ENCODE measurements around the gene TEX48. TPM values are rescaled to one million over a fixed set of nuclear protein-coding genes. Genes with fewer than 3 reads are reported as not detected.

Gene TEX48
- total and polyA plus RNA-seq, 3 experiments from 2014 or later, result 0.46 to 0.86 TPM; not detected in 1

GRCh38 chr9:114693248-114693855 lies 11.4 kb upstream of the TEX48 start:
- Histone ChIP-seq H3K4me1 (ENCODE audit: insufficient read depth, low read length) (peaks cover 30% of the 10 kb centered on the region), H3K27me3 (ENCODE audit: insufficient read depth, low read length, poor library complexity, severe bottlenecking) (no peaks in the 10 kb centered on the region), H3K9me3 (ENCODE audit: low read length) (no peaks in the 10 kb centered on the region), H3K4me3 (ENCODE audit: low read length) (no peak overlapping the region), H3K36me3 (ENCODE audit: insufficient read depth, low read length) (no peaks in the 10 kb centered on the region), H3K27ac (ENCODE audit: low read depth, low read length) (no peak overlapping the region)
- Mint-ChIP-seq H3K4me1 (peaks cover 49 to 65% (median 57%) of the 10 kb centered on the region in 3 donors), H3K4me3 (no peak overlapping the region), H3K27ac (peak overlapping the region in 2 of 8 donors; percentile 1 to 27), H3K27me3 (peaks cover 0 to 3% of the 10 kb centered on the region in 2 donors), H3K9me3 (no peaks in the 10 kb centered on the region), H3K36me3 (peaks cover 0 to 5% (median 0%) of the 10 kb centered on the region in 3 donors)
- DNase-seq, result no peak
- ChIA-PET POLR2A (no interaction called here), CTCF (interaction anchor here (1.2 kb wide), 2 partner anchors 13 to 321 kb away, joined by 4 to 5 read pairs; no protein-coding TSS in a partner anchor)

DNA sequence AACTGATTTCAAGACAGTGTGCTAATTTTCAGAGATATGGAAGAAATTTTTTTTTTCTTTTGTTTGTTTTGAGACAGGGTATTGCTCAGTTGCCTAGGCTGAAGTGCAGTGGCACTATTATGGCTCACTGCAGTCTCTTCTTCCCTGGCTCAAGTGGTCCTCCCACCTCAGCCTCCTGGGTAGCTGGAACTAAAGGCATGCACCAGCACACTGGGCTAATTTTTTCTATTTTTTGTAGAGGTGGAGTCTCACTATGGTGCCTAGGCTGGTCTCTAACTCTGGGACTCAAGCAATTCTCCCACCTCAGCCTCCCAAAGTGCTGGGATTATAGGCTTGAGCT lies 9.9 kb upstream of the TEX48 start:
- no peak overlapping the region for H3K27ac ChIP-seq (ENCODE audit: low read depth, low read length)
- no peaks in the 10 kb centered on the region for H3K36me3 ChIP-seq (ENCODE audit: insufficient read depth, low read length)
- peaks cover 36 to 55% (median 46%) of the 10 kb centered on the region in 3 donors for H3K4me1 Mint-ChIP-seq
- H3K9me3 ChIP-seq (ENCODE audit: low read length), result no peaks in the 10 kb centered on the region
- H3K9me3 Mint-ChIP-seq, result no peaks in the 10 kb centered on the region
- H3K27me3 Mint-ChIP-seq, result peaks cover 0 to 3% of the 10 kb centered on the region in 2 donors
- DNase-seq, result no peak
- ChIA-PET POLR2A (no interaction called here), CTCF (interaction anchor here (0.9 to 3.0 kb wide), 4 partner anchors 11 to 323 kb away, joined by 3 to 11 read pairs (median 3); no protein-coding TSS in a partner anchor)
- no peak overlapping the region for H3K4me3 ChIP-seq (ENCODE audit: low read length)
- H3K27me3 ChIP-seq (ENCODE audit: insufficient read depth, low read length, poor library complexity, severe bottlenecking), result no peaks in the 10 kb centered on the region
- H3K27ac Mint-ChIP-seq, result peak overlapping the region; percentile 65 to 97 (median 86)
- H3K36me3 Mint-ChIP-seq, result peaks cover 0 to 5% (median 0%) of the 10 kb centered on the region in 3 donors
- H3K4me3 Mint-ChIP-seq, result peak overlapping the region in 4 of 7 donors; percentile 41 to 67 (median 64)
- peaks cover 21% of the 10 kb centered on the region for H3K4me1 ChIP-seq (ENCODE audit: insufficient read depth, low read length)

DNA sequence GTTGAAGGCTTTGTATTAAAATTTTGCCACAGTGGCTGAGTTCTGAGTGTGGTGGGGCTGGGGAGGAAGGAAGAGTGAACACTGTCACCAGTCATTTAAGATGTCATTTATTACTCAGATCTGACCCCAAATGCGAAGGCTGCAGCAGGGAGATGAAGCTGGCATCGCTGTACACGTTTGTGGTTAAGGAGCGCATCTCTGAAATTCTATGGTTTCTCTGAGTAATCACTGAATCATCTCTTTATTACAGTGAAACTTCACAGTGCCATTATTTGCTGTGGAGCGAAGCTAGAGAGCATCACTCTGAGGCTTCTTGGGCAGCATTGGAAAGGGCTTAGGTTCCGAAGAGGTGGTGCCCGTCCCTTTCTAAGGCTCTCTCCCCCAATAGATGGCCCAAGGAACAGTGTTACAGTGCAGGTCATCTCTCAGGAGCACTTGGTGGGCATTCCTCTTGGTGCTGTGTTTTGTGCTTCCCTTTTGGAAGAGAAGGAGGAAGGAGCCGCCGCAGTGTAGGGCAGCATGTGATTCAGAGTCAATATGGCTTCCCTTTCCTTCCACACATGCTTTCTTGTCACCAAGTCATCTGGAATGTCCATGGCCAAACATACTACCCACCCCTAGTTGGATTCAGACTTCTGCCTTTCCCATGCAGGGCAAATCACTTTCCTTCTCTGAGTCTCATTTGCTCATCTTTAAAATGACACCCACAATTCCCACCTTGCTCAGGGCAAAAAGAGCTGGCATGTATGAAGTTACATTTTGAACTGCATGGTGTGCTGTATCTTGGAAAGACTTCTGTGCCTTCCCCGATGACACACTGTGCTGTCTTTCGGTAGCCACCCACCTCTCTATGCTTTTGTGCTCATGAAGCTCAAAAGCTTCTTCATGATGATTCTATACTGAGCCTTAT lies 9.3 kb upstream of the TEX48 start:
- Mint-ChIP-seq H3K9me3 (no peaks in the 10 kb centered on the region), H3K27ac (peak overlapping the region; percentile 65 to 97 (median 86)), H3K4me3 (peak overlapping the region; percentile 2 to 82 (median 63)), H3K4me1 (peaks cover 33 to 54% (median 46%) of the 10 kb centered on the region in 3 donors), H3K27me3 (peaks cover 0 to 3% of the 10 kb centered on the region in 2 donors), H3K36me3 (peaks cover 0 to 5% (median 0%) of the 10 kb centered on the region in 3 donors)
- no peak overlapping the region for H3K27ac ChIP-seq (ENCODE audit: low read depth, low read length)
- no peaks in the 10 kb centered on the region for H3K9me3 ChIP-seq (ENCODE audit: low read length)
- DNase-seq, result peak; percentile 12 to 84 (median 37)
- H3K27me3 ChIP-seq (ENCODE audit: insufficient read depth, low read length, poor library complexity, severe bottlenecking), result no peaks in the 10 kb centered on the region
- ChIA-PET CTCF (interaction anchor here (0.6 to 3.0 kb wide), 8 partner anchors 9 to 323 kb away, joined by 3 to 11 read pairs (median 3); no protein-coding TSS in a partner anchor), POLR2A (no interaction called here)
- peak overlapping the region; percentile 18 for H3K4me3 ChIP-seq (ENCODE audit: low read length)
- peaks cover 16% of the 10 kb centered on the region for H3K4me1 ChIP-seq (ENCODE audit: insufficient read depth, low read length)
- H3K36me3 ChIP-seq (ENCODE audit: insufficient read depth, low read length), result no peaks in the 10 kb centered on the region

- H3K4me3 ChIP-seq (ENCODE audit: low read length), result no peak overlapping the region
- DNase-seq, result no peak
- H3K36me3 ChIP-seq (ENCODE audit: insufficient read depth, low read length), result no peaks in the 10 kb centered on the region
- no peaks in the 10 kb centered on the region for H3K9me3 Mint-ChIP-seq
- H3K4me3 Mint-ChIP-seq, result peak overlapping the region in 1 of 7 donors; percentile 67
- H3K4me1 ChIP-seq (ENCODE audit: insufficient read depth, low read length), result peaks cover 16% of the 10 kb centered on the region
- H3K9me3 ChIP-seq (ENCODE audit: low read length), result no peaks in the 10 kb centered on the region
- no peaks in the 10 kb centered on the region for H3K27me3 ChIP-seq (ENCODE audit: insufficient read depth, low read length, poor library complexity, severe bottlenecking)
- ChIA-PET POLR2A (no interaction called here), CTCF (interaction anchor here (0.6 to 3.0 kb wide), 5 partner anchors 8 to 324 kb away, joined by 3 to 11 read pairs (median 4); no protein-coding TSS in a partner anchor)
- peak overlapping the region; percentile 65 to 97 (median 86) for H3K27ac Mint-ChIP-seq
- H3K27ac ChIP-seq (ENCODE audit: low read depth, low read length), result no peak overlapping the region
- H3K4me1 Mint-ChIP-seq, result peaks cover 37 to 55% (median 50%) of the 10 kb centered on the region in 3 donors
- H3K36me3 Mint-ChIP-seq, result peaks cover 0 to 5% (median 0%) of the 10 kb centered on the region in 3 donors
- H3K27me3 Mint-ChIP-seq, result peaks cover 0 to 3% of the 10 kb centered on the region in 2 donors
Observed at GRCh38 chr9:114690308-114690707, 8.3 kb upstream of the TEX48 start.

GRCh38 chr9:114689813-114690212 lies 7.8 kb upstream of the TEX48 start:
- Histone ChIP-seq H3K4me1 (ENCODE audit: insufficient read depth, low read length) (peaks cover 16% of the 10 kb centered on the region), H3K27me3 (ENCODE audit: insufficient read depth, low read length, poor library complexity, severe bottlenecking) (no peaks in the 10 kb centered on the region), H3K36me3 (ENCODE audit: insufficient read depth, low read length) (no peaks in the 10 kb centered on the region), H3K9me3 (ENCODE audit: low read length) (no peaks in the 10 kb centered on the region), H3K4me3 (ENCODE audit: low read length) (no peak overlapping the region), H3K27ac (ENCODE audit: low read depth, low read length) (no peak overlapping the region)
- Mint-ChIP-seq H3K27me3 (peaks cover 0 to 3% of the 10 kb centered on the region in 2 donors), H3K4me1 (peaks cover 34 to 52% (median 48%) of the 10 kb centered on the region in 3 donors), H3K4me3 (peak overlapping the region in 1 of 7 donors; percentile 52), H3K9me3 (no peaks in the 10 kb centered on the region), H3K27ac (peak overlapping the region in 7 of 8 donors; percentile 50 to 94 (median 76)), H3K36me3 (peaks cover 0 to 5% (median 0%) of the 10 kb centered on the region in 3 donors)
- no peak for DNase-seq
- ChIA-PET POLR2A (no interaction called here), CTCF (interaction anchor here (0.6 to 3.0 kb wide), 5 partner anchors 7 to 325 kb away, joined by 3 to 11 read pairs (median 3); no protein-coding TSS in a partner anchor)

GRCh38 chr9:114688909-114689610 lies 7.1 kb upstream of the TEX48 start:
- Mint-ChIP-seq H3K36me3 (peaks cover 0 to 5% (median 0%) of the 10 kb centered on the region in 3 donors), H3K9me3 (no peaks in the 10 kb centered on the region), H3K4me1 (peaks cover 30 to 47% (median 46%) of the 10 kb centered on the region in 3 donors), H3K4me3 (no peak overlapping the region), H3K27ac (peak overlapping the region in 3 of 8 donors; percentile 44 to 61 (median 51)), H3K27me3 (no peaks in the 10 kb centered on the region)
- Histone ChIP-seq H3K4me1 (ENCODE audit: insufficient read depth, low read length) (peaks cover 16% of the 10 kb centered on the region), H3K36me3 (ENCODE audit: insufficient read depth, low read length) (no peaks in the 10 kb centered on the region), H3K9me3 (ENCODE audit: low read length) (no peaks in the 10 kb centered on the region), H3K27me3 (ENCODE audit: insufficient read depth, low read length, poor library complexity, severe bottlenecking) (no peaks in the 10 kb centered on the region), H3K4me3 (ENCODE audit: low read length) (no peak overlapping the region), H3K27ac (ENCODE audit: low read depth, low read length) (no peak overlapping the region)
- CTCF ChIA-PET, result interaction anchor here (0.9 to 1.3 kb wide), 3 partner anchors 30 to 321 kb away, joined by 3 read pairs; no protein-coding TSS in a partner anchor
- POLR2A ChIA-PET, result no interaction called here
- DNase-seq, result no peak

DNA sequence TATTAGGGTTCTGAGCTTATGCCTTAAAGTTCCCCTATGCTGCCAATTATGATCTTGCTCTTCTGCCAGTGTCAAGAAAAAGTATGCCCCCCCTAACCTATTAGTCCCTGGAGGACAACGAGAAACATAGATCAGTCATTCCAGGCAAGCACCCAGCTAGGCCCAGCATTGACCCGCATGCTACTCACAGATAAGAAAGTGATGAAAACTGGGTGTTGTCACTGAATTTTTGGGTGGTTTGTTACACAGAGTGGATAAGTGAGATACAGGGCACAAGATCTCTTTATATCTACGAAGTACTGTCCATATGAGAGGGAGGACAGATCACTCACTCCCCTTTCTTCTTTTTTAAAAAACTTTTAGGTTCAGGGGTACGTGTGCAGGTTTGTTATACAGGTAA lies 6.4 kb upstream of the TEX48 start:
- ChIA-PET POLR2A (no interaction called here), CTCF (interaction anchor here (0.9 to 1.1 kb wide), 3 partner anchors 47 to 321 kb away, joined by 3 to 5 read pairs (median 3); no protein-coding TSS in a partner anchor)
- H3K27me3 Mint-ChIP-seq, result no peaks in the 10 kb centered on the region
- Histone ChIP-seq H3K27ac (ENCODE audit: low read depth, low read length) (no peak overlapping the region), H3K4me1 (ENCODE audit: insufficient read depth, low read length) (peaks cover 16% of the 10 kb centered on the region), H3K4me3 (ENCODE audit: low read length) (no peak overlapping the region), H3K27me3 (ENCODE audit: insufficient read depth, low read length, poor library complexity, severe bottlenecking) (no peaks in the 10 kb centered on the region), H3K9me3 (ENCODE audit: low read length) (no peaks in the 10 kb centered on the region), H3K36me3 (ENCODE audit: insufficient read depth, low read length) (no peaks in the 10 kb centered on the region)
- no peak overlapping the region for H3K4me3 Mint-ChIP-seq
- H3K27ac Mint-ChIP-seq, result peak overlapping the region in 2 of 8 donors; percentile 19 to 81
- H3K9me3 Mint-ChIP-seq, result no peaks in the 10 kb centered on the region
- peaks cover 30 to 47% (median 46%) of the 10 kb centered on the region in 3 donors for H3K4me1 Mint-ChIP-seq
- DNase-seq, result no peak
- H3K36me3 Mint-ChIP-seq, result peaks cover 0 to 5% (median 0%) of the 10 kb centered on the region in 3 donors
